H1 (cell line): ENCODE measurements around the gene BHLHE23. TPM values are rescaled to one million over a fixed set of nuclear protein-coding genes. Genes with fewer than 3 reads are reported as not detected.

Experiments
- CTCF ChIA-PET: fragments of 300-600 bp; sonication (Branson Sonifier 250); formaldehyde crosslinking; loops from one replicate; lab custom pipeline; 2021; ENCODE audit not compliant: partially characterized antibody; lab: Charles Lee
- POLR2A ChIA-PET: fragments of 300-600 bp; sonication (Branson Sonifier 250); formaldehyde crosslinking; loops from one replicate; lab custom pipeline; 2021; ENCODE audit warnings: inconsistent platforms; ENCODE audit not compliant: partially characterized antibody; lab: Charles Lee
- DNase-seq, 2 experiments: peaks; one replicate each; pipeline versions ENCODE4 v3.0.0 to v3.0.0-alpha.2; 2010 to 2022; ENCODE audit warnings: low spot score in 2 of 2, low read depth in 1 of 2, mixed read lengths in 1 of 2
- FAIRE-seq: peaks from 2 replicates; lab custom pipeline; 2011; peaks lifted over from hg19 to GRCh38; lab: Jason Lieb, UNC
- H2AFZ ChIP-seq: 2 replicates; pipeline ENCODE4 v1.8.1; 2012; ENCODE audit warnings: low read length, inconsistent platforms
- H2AK5ac ChIP-seq: 2 replicates; pipeline ENCODE4 v1.6.1; 2013; ENCODE audit warnings: low read depth, low read length
- H2BK120ac ChIP-seq: replicated peaks from 2 replicates; pipeline ENCODE3; 2013; ENCODE audit warnings: low read depth, low read length, inconsistent platforms
- H2BK12ac ChIP-seq: 2 replicates; pipeline ENCODE4 v1.6.1; 2013; ENCODE audit warnings: low read depth, low read length
- H2BK15ac ChIP-seq: 2 replicates; pipeline ENCODE4 v1.6.1; 2013; ENCODE audit warnings: low read length
- H2BK20ac ChIP-seq: 2 replicates; pipeline ENCODE4 v1.6.1; 2013; ENCODE audit warnings: low read length
- H2BK5ac ChIP-seq: 2 replicates; pipeline ENCODE4 v1.6.1; 2013; ENCODE audit warnings: low read depth, low read length
- H3K14ac ChIP-seq: 2 replicates; pipeline ENCODE4 v1.6.1; 2013; ENCODE audit warnings: inconsistent platforms; ENCODE audit not compliant: insufficient read length
- H3K18ac ChIP-seq: 2 replicates; pipeline ENCODE4 v1.6.1; 2013; ENCODE audit warnings: low read length; ENCODE audit errors: extremely low read depth
- H3K23ac ChIP-seq: 2 replicates; pipeline ENCODE4 v1.6.1; 2013; ENCODE audit warnings: inconsistent platforms; ENCODE audit not compliant: insufficient read length
- H3K23me2 ChIP-seq: 2 replicates; pipeline ENCODE4 v1.6.1; 2013; ENCODE audit warnings: low read depth, low read length
- H3K27ac ChIP-seq: 2 replicates; pipeline ENCODE4 v1.6.1; 2011; ENCODE audit warnings: low read depth, low read length, inconsistent platforms
- H3K27me3 ChIP-seq, 4 experiments: replicated peaks in 1 of 4; 1 replicate in 1 of 4; 2 replicates in 3 of 4; pipeline versions ENCODE4 v1.6.1 to v1.8.1; 2011 to 2013; ENCODE audit warnings: low read length in 3 of 4, mild to moderate bottlenecking in 3 of 4, inconsistent platforms in 2 of 4, mixed read lengths in 2 of 4, moderate library complexity in 1 of 4; ENCODE audit not compliant: control insufficient read depth in 3 of 4, insufficient read depth in 3 of 4; ENCODE audit errors: extremely low read depth in 1 of 4
- H3K36me3 ChIP-seq, 4 experiments: 2 replicates each; pipeline versions ENCODE4 v1.6.1 to v1.8.1; 2011 to 2013; ENCODE audit warnings: mild to moderate bottlenecking in 4 of 4, low read length in 3 of 4, moderate library complexity in 2 of 4, control low read depth in 1 of 4, inconsistent platforms in 1 of 4; ENCODE audit not compliant: insufficient read depth in 4 of 4, control insufficient read depth in 2 of 4
- H3K4ac ChIP-seq: replicated peaks from 2 replicates; pipeline ENCODE3; 2013; ENCODE audit warnings: low read length, low read depth, mixed read lengths, inconsistent platforms; ENCODE audit not compliant: insufficient read length
- H3K4me1 ChIP-seq, 4 experiments: replicated peaks in 1 of 4; 1 replicate in 1 of 4; 2 replicates in 3 of 4; pipeline versions ENCODE4 v1.6.1 to v1.8.1; 2011 to 2013; ENCODE audit warnings: low read length in 3 of 4, inconsistent platforms in 2 of 4, mixed read lengths in 1 of 4; ENCODE audit not compliant: insufficient read depth in 4 of 4, control insufficient read depth in 3 of 4
- H3K4me2 ChIP-seq, 2 experiments: 2 replicates each; pipeline versions ENCODE4 v1.6.1 to v1.8.1; 2011 to 2013; ENCODE audit warnings: low read depth in 2 of 2, low read length in 2 of 2, control low read depth in 1 of 2, inconsistent platforms in 1 of 2, mild to moderate bottlenecking in 1 of 2; ENCODE audit not compliant: insufficient read depth in 1 of 2
- H3K4me3 ChIP-seq, 4 experiments: fragments of 200-600, 300-600 bp in 1 of 4; sonication (generic), shearing (Covaris generic), sonication (Bioruptor Twin) in 1 of 4; 2 replicates each; pipeline versions ENCODE4 v1.5.1 to v1.8.1; 2011 to 2016; ENCODE audit warnings: low read length in 4 of 4, low read depth in 3 of 4, control low read depth in 2 of 4, inconsistent platforms in 2 of 4, mild to moderate bottlenecking in 2 of 4, mixed read lengths in 1 of 4, moderate library complexity in 1 of 4; ENCODE audit not compliant: insufficient read depth in 2 of 4; ENCODE audit errors: extremely low read depth in 1 of 4
- H3K56ac ChIP-seq: replicated peaks from 2 replicates; pipeline ENCODE3; 2013; ENCODE audit warnings: low read depth, mild to moderate bottlenecking, mixed read lengths, low read length, inconsistent platforms; ENCODE audit not compliant: insufficient read length
- H3K79me1 ChIP-seq: 2 replicates; pipeline ENCODE4 v1.6.1; 2013; ENCODE audit warnings: low read depth, low read length, control low read depth
- H3K79me2 ChIP-seq, 2 experiments: 2 replicates each; pipeline versions ENCODE4 v1.6.1 to v1.8.1; 2012 to 2013; ENCODE audit warnings: low read length in 2 of 2, mild to moderate bottlenecking in 2 of 2, inconsistent platforms in 1 of 2; ENCODE audit not compliant: insufficient read depth in 2 of 2, control insufficient read depth in 1 of 2
- H3K9ac ChIP-seq, 4 experiments: replicated peaks in 1 of 4; 1 replicate in 1 of 4; 2 replicates in 3 of 4; pipeline versions ENCODE4 v1.6.1 to v1.8.1; 2011 to 2013; ENCODE audit warnings: low read depth in 3 of 4, low read length in 3 of 4, control low read depth in 2 of 4, mild to moderate bottlenecking in 2 of 4, moderate library complexity in 2 of 4, inconsistent platforms in 1 of 4; ENCODE audit errors: extremely low read depth in 1 of 4
- H3K9me3 ChIP-seq, 2 experiments: 2 replicates each; pipeline versions ENCODE4 v1.6.1 to v1.8.1; 2012 to 2013; ENCODE audit warnings: mild to moderate bottlenecking in 2 of 2, moderate library complexity in 2 of 2, control low read depth in 1 of 2, inconsistent platforms in 1 of 2, low read depth in 1 of 2, low read length in 1 of 2, mixed read lengths in 1 of 2; ENCODE audit not compliant: insufficient read depth in 2 of 2
- H4K20me1 ChIP-seq, 2 experiments: replicated peaks in 1 of 2; 2 replicates each; pipeline versions ENCODE3 to v1.8.1; 2011 to 2013; ENCODE audit warnings: inconsistent platforms in 2 of 2, low read length in 2 of 2, mild to moderate bottlenecking in 1 of 2; ENCODE audit not compliant: insufficient read depth in 2 of 2, control insufficient read depth in 1 of 2
- H4K5ac ChIP-seq: 2 replicates; pipeline ENCODE4 v1.6.1; 2013; ENCODE audit warnings: low read length, low read depth, mixed read lengths, inconsistent platforms; ENCODE audit not compliant: insufficient read length
- H4K8ac ChIP-seq: 2 replicates; pipeline ENCODE4 v1.8.0; 2013; ENCODE audit warnings: mild to moderate bottlenecking, moderate library complexity, low read length, inconsistent platforms; ENCODE audit not compliant: insufficient read depth; ENCODE audit errors: extremely low read depth
- H4K91ac ChIP-seq: replicated peaks from 2 replicates; pipeline ENCODE3; 2013; ENCODE audit warnings: low read length, mixed read lengths, inconsistent platforms; ENCODE audit not compliant: insufficient read length
- CEBPB ChIP-seq: IDR thresholded peaks from 2 replicates; pipeline ENCODE4 v1.6.1; 2012; ENCODE audit warnings: low read depth, low read length
- HDAC2 ChIP-seq, 2 experiments: fragments of 300-600 bp in 1 of 2; sonication (generic) in 1 of 2; IDR thresholded peaks; 2 replicates each; pipeline ENCODE4 v1.6.1; 2011 to 2012; ENCODE audit warnings: low read depth in 2 of 2, low read length in 2 of 2, mild to moderate bottlenecking in 2 of 2, moderate library complexity in 2 of 2, borderline replicate concordance in 1 of 2, inconsistent platforms in 1 of 2
- KDM1A ChIP-seq: fragments of 200-600, 300-600 bp; sonication (generic); IDR thresholded peaks from 2 replicates; pipeline ENCODE4 v1.7.1; 2016; ENCODE audit warnings: mild to moderate bottlenecking, low read length, borderline replicate concordance
- KDM5A ChIP-seq: fragments of 200-600 bp; IDR thresholded peaks from 2 replicates; pipeline ENCODE4 v1.7.1; 2012; ENCODE audit warnings: mild to moderate bottlenecking, low read length, inconsistent platforms, mixed read lengths
- WGBS, 2 experiments: shearing (Covaris generic) in 1 of 2; methylation state at CpG; one replicate each; pipeline versions ENCODE4 v1.1.6 to v1.1.7; 2013 to 2015; ENCODE audit warnings: low lambda C conversion rate in 2 of 2, mixed read lengths in 2 of 2, inconsistent platforms in 1 of 2, low coverage in 1 of 2, missing lambda C conversion rate in 1 of 2; ENCODE audit not compliant: insufficient replicate concordance in 2 of 2, insufficient coverage in 1 of 2, insufficient read length in 1 of 2; ENCODE audit errors: extremely low coverage in 1 of 2, missing lambda C conversion rate in 1 of 2; 5-methylcytosine and 5-hydroxymethylcytosine counted together
- polyA plus RNA-seq, 7 experiments: library from polyadenylated mRNA; depleted of rRNA in 3 of 7; stranded (reverse) in 5 of 7; unstranded in 2 of 7; fragments of >200 nt in 5 of 7; fragments of 200-250 nt in 2 of 7; gene quantifications; 1 replicate in 5 of 7; 2 replicates in 1 of 7; 4 replicates in 1 of 7; pipeline versions ENCODE4 v1.2.1 to v1.2.3, GENCODE V29; 2011 to 2013; ENCODE audit warnings: missing spikeins in 2 of 7, mixed read lengths in 2 of 7
- total RNA-seq: library from RNA; stranded (reverse); fragmentation: NEBNext Ultra II Directional; extraction: Animal tissue kit (Norgen Biotek cat#: 25700); gene quantifications from 2 replicates; pipeline ENCODE4 v1.2.1, GENCODE V29; 2021
- TF ChIP-seq, protein P1 (sequence below): IDR thresholded peaks from 2 replicates; pipeline ENCODE4 v1.6.1; 2012; ENCODE audit warnings: low read length, inconsistent platforms

Gene BHLHE23
- total and polyA plus RNA-seq, 2 of the 8 experiments (the other 6 are each of a cell fraction or from before 2014, with no cell fraction given) = 0.47 TPM; not detected in 1

DNA sequence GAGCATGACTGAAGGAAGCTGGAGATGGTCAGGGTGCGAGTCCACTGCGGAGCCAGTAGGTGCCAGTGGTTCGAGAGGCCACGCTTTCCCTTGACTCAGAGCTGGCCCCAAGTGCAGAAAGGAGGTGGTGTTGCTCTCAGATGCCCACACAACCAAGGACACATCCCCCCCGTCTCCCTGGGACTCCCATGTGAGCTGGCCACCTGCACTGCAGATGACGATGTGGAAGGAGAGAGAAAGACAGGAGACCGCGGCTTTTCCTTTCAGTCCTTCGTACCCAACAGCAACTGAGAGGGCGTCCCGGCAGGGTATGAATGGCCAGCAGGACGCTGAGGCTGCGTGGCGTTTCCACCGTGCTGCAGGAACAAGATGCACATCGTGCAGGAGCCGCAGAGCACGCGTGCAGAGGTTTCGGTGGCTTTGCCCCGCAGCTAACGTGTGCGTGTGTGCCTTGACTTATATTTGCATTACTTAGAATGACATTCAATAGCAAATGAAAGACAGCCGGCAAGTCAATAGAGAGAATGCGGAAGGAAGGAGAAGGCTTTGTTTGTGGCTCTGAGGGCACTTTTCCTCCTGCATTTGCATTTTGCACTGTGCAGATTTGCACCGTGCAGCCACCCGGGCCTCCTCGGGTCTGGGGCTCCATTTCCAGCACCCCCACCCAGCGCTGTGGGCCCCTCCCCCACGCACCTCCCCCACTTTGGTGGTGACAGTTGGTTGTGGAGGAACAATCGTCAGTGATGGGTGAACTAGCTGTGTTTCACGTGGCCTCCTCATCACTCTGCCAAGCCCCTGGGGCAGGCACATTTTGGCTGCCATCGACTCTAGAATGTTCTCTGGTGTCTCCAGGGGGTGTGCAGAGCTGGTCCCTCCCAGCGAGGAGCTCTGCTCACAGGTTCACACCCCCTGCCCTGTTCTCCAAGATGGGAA, 26.4 kb upstream of the BHLHE23 start:
- no peak overlapping the region for H3K9ac ChIP-seq
- peak; percentile 7 for FAIRE-seq
- no peak for TF ChIP-seq CEBPB
- TF ChIP-seq, protein P1, sequence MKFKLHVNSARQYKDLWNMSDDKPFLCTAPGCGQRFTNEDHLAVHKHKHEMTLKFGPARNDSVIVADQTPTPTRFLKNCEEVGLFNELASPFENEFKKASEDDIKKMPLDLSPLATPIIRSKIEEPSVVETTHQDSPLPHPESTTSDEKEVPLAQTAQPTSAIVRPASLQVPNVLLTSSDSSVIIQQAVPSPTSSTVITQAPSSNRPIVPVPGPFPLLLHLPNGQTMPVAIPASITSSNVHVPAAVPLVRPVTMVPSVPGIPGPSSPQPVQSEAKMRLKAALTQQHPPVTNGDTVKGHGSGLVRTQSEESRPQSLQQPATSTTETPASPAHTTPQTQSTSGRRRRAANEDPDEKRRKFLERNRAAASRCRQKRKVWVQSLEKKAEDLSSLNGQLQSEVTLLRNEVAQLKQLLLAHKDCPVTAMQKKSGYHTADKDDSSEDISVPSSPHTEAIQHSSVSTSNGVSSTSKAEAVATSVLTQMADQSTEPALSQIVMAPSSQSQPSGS = no peak
- TF ChIP-seq HDAC2 (IDR thresholded peaks at IDR 0.05; ENCODE audit: borderline replicate concordance in 1 of 2, low read depth in 2 of 2, low read length in 2 of 2) = peak; percentile 6 to 79; a peak in 3 of 4 replicates
- no peak for TF ChIP-seq KDM5A
- 0 out of 2 replicates have a peak, but pooled peaks have one; percentile 18 for TF ChIP-seq KDM1A

More for the DNA sequence above, 26.4 kb upstream of the BHLHE23 start:
- Histone ChIP-seq H3K79me1 (no peaks in the 10 kb centered on the region), H3K4ac (peak overlapping the region; percentile 99), H4K8ac (no peak overlapping the region; the same call in 1 of the 2 replicates), H4K20me1 (no peaks in the 10 kb centered on the region), H3K23ac (no peak overlapping the region), H2BK20ac (peak overlapping the region; percentile 100), H3K4me3 (peak overlapping the region in 1 of 4 experiments; percentile 41; a peak in 2 of 8 replicates), H2AFZ (no peak overlapping the region), H2AK5ac (peak overlapping the region; percentile 57; the same call in 1 of the 2 replicates), H3K79me2 (no peaks in the 10 kb centered on the region), H3K4me2 (peak overlapping the region; percentile 56 to 59), H3K56ac (no peak overlapping the region), H4K5ac (peak overlapping the region; percentile 87), H3K27me3 (peaks cover 0 to 13% (median 6%) of the 10 kb centered on the region in 4 experiments; a peak in 4 of 7 replicates), H3K23me2 (no peaks in the 10 kb centered on the region; the same call in 1 of the 2 replicates), H3K9me3 (no peaks in the 10 kb centered on the region), H3K18ac (peak overlapping the region; percentile 84), H2BK5ac (peak overlapping the region; percentile 88; the same call in 1 of the 2 replicates), H3K27ac (no peak overlapping the region), H2BK120ac (peak overlapping the region; percentile 99), H2BK15ac (peak overlapping the region; percentile 23; the same call in 1 of the 2 replicates), H2BK12ac (peak overlapping the region; percentile 98), H3K14ac (no peak overlapping the region), H3K36me3 (no peaks in the 10 kb centered on the region), H4K91ac (peak overlapping the region; percentile 96), H3K4me1 (peaks cover 7 to 41% (median 25%) of the 10 kb centered on the region in 4 experiments)
- 15% methylated on average over 30 of the region's 34 CpGs; no CpG with 5 or more reads in 1 of the 2 experiments for WGBS, 2 experiments
- ChIA-PET POLR2A (interaction anchor here (0.9 to 1.1 kb wide), 3 partner anchors 11 to 18 kb away, joined by 3 to 5 read pairs (median 4); no protein-coding TSS in a partner anchor), CTCF (interaction anchor here (0.8 to 2.4 kb wide), 10 partner anchors 9 to 184 kb away, joined by 3 to 8 read pairs (median 4); no protein-coding TSS in a partner anchor)
- peak in 1 of 2 experiments; percentile 65 for DNase-seq
